ENCODE data around the gene ARAP1. TPM values are rescaled to one million over a fixed set of nuclear protein-coding genes. Genes with fewer than 3 reads are reported as not detected.

ARAP1 gene
- total RNA-seq, 4 donors from 2014 or later = 90.3 to 146 (median 122) TPM

DNA sequence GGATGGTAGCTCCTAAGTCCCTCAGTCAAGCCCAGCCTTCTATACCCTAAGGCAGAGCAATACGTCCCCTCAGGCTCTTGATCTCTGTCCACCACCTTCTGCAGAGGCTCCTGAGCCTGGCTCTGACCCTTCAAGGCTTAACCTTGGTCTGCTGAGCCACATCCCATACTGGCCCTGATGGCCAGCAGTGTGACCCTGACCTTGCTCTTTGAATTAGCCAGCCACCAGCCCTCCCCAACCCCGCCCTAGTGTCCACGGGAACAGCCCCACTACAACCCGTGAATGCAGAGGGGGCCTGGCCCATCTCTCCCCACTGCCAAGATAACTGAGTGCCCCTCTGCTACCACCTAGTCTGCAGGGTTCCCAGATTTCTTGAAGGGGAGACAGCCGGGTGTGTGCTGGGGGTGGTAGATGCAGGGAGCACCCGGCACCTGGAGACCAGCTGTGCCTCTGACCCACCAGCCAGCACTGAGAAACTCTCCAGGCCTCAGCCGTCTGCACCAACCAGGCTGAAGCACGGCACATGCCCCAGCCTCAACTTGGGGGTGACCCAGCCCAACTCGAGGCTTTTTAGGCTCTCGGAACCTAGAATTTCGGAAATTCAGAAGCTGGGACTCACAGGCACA lies 6.2 kb downstream of the ARAP1 start:
- peak overlapping the region; percentile 6 to 61 (median 49) for H3K27ac ChIP-seq
- no peak overlapping the region for H3K4me3 ChIP-seq (replicated peaks in 1 of 3)
- TF ChIP-seq, protein P1, sequence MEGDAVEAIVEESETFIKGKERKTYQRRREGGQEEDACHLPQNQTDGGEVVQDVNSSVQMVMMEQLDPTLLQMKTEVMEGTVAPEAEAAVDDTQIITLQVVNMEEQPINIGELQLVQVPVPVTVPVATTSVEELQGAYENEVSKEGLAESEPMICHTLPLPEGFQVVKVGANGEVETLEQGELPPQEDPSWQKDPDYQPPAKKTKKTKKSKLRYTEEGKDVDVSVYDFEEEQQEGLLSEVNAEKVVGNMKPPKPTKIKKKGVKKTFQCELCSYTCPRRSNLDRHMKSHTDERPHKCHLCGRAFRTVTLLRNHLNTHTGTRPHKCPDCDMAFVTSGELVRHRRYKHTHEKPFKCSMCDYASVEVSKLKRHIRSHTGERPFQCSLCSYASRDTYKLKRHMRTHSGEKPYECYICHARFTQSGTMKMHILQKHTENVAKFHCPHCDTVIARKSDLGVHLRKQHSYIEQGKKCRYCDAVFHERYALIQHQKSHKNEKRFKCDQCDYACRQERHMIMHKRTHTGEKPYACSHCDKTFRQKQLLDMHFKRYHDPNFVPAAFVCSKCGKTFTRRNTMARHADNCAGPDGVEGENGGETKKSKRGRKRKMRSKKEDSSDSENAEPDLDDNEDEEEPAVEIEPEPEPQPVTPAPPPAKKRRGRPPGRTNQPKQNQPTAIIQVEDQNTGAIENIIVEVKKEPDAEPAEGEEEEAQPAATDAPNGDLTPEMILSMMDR (IDR thresholded peaks at IDR 0.05) = no peak
- TF ChIP-seq POLR2A (IDR thresholded peaks at IDR 0.05) = no peak
- H3K27me3 ChIP-seq = no peaks in the 10 kb centered on the region
- intact Hi-C loops (cut with DNase I) = no loop called here
- no peaks in the 10 kb centered on the region for H3K9me3 ChIP-seq
- peaks cover 49 to 84% of the 10 kb centered on the region in 2 donors for H3K4me1 ChIP-seq
- WGBS, 2 donors = 77 to 83% methylated on average over 7 to 9 of the region's 11 CpGs
- DNase-seq = no peak
- H3K36me3 ChIP-seq = no peaks in the 10 kb centered on the region

- intact Hi-C loops (cut with DNase I) = no loop called here
- peaks cover 47 to 84% of the 10 kb centered on the region in 2 donors for H3K4me1 ChIP-seq
- TF ChIP-seq, protein P1 (IDR thresholded peaks at IDR 0.05) = no peak
- no peak for TF ChIP-seq POLR2A (IDR thresholded peaks at IDR 0.05)
- H3K27me3 ChIP-seq = no peaks in the 10 kb centered on the region
- 34 to 35% methylated on average over 4 to 5 of the region's 5 CpGs for WGBS, 2 donors
- DNase-seq = peak; percentile 73 to 76
- H3K36me3 ChIP-seq = no peaks in the 10 kb centered on the region
- no peak overlapping the region for H3K4me3 ChIP-seq (replicated peaks in 1 of 3)
- H3K9me3 ChIP-seq = no peaks in the 10 kb centered on the region
- H3K27ac ChIP-seq = peak overlapping the region in 2 of 3 donors; percentile 36 to 61
Observed at GRCh38 chr11:72745511-72745910, 6.7 kb downstream of the ARAP1 start.

DNA sequence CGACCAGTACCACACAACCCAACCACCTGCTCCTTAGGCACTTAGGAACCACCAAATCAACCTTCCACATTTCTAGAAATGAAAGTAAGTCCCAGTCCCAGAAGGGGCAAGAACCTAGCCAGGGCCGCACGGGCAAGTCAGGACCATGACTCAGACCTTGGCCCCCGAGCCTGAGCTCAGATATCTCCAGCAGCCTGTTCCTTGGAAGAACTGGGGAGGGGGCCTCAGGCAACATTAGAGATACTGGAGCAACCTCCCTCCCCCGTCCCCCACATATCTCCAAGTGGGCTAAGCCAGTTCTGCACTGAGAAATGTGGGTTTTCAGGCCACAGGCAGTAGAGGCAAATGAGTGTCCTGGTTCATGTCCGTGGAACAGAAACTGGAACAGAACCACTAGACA lies 7.7 kb downstream of the ARAP1 start:
- Histone ChIP-seq H3K4me3 (replicated peaks in 1 of 3) (no peak overlapping the region), H3K27me3 (no peaks in the 10 kb centered on the region), H3K36me3 (no peaks in the 10 kb centered on the region), H3K9me3 (no peaks in the 10 kb centered on the region), H3K4me1 (peaks cover 47 to 83% of the 10 kb centered on the region in 2 donors), H3K27ac (peak overlapping the region in 2 of 3 donors; percentile 12 to 89)
- intact Hi-C loops (cut with DNase I) = no loop called here
- 81 to 83% methylated on average over 4 to 6 of the region's 6 CpGs for WGBS, 2 donors
- DNase-seq = no peak
- TF ChIP-seq POLR2A (IDR thresholded peaks at IDR 0.05) = no peak
- TF ChIP-seq, protein P1 (IDR thresholded peaks at IDR 0.05) = no peak

DNA sequence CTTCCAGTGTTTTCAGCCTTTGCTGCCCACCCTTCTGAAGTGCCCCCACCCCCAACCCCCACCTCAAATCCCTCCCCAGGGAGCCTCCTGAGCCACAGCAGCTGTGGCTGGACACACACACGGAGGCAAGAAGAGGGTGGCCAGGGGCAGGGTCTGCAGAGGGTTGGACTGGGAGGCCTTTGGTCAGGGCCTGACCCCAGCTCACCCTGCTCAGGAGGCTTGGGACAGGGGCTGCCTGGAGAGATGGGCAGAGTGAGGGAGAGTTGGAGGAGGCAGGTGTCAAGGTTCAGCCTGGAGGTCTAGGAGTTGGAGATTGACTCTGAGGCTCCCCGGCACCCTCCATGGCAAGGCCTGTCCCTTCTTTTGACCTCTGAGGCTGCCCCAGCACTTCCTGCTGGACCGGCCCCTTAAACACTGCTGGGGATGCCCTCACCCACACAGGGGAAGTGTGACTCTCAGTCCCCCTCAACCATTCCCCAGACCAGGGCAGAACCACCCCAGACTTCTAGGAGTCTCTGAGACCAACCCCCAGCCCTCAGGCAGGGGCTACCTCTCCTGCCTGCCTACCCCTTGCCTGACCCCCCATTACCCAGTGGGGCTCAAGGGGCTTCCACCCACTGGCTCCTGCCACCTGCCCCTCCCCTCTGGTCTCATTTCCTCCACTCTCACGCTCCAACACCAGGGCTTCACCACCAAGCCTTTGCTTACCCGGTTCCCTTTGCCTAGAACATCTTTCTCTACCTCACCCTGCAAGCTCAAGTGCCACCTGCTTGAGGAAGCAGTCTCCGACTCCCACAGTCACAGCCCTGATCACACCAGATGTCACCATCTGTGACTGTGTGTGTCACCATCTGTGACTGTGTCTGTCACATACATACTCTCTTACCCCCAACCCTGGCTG lies 8.6 kb downstream of the ARAP1 start:
- Histone ChIP-seq H3K36me3 (no peaks in the 10 kb centered on the region), H3K4me3 (replicated peaks in 1 of 3) (no peak overlapping the region), H3K4me1 (peaks cover 56 to 83% of the 10 kb centered on the region in 2 donors), H3K27ac (peak overlapping the region; percentile 2 to 89 (median 24)), H3K9me3 (no peaks in the 10 kb centered on the region), H3K27me3 (no peaks in the 10 kb centered on the region)
- intact Hi-C loops (cut with DNase I) = no loop called here
- 71 to 76% methylated on average over 4 to 6 of the region's 6 CpGs for WGBS, 2 donors
- no peak for DNase-seq
- no peak for TF ChIP-seq POLR2A (IDR thresholded peaks at IDR 0.05)
- TF ChIP-seq, protein P1 (IDR thresholded peaks at IDR 0.05) = no peak
